ENCODE results near the gene PEX11B.
A peak's percentile ranks its signal among the peaks of the same experiment; 100 is the strongest.

PEX11B gene

GRCh38 chr1:145918144-145918991 is at the start of gene PEX11B:
PEX11B (minus strand) TSS chr1:145918717; CDS start chr1:145918688, 29 bp downstream.
- peak; percentile 90 for DNase-seq

GRCh38 chr1:145967288-145967687 is 48.8 kb upstream of the PEX11B start:
- no peak for DNase-seq

GRCh38 chr1:145965119-145965744 is 46.7 kb upstream of the PEX11B start:
- no peak for DNase-seq

GRCh38 chr1:145964328-145965118 is 46.0 kb upstream of the PEX11B start, which contains the start of the genes ANKRD34A and POLR3GL:
ANKRD34A (minus strand) TSS chr1:145964575; CDS start chr1:145961759, 2,816 bp downstream.
POLR3GL (plus strand) TSS chr1:145964690; CDS start chr1:145974866, 10,176 bp downstream.
- DNase-seq = peak; percentile 92

- no peak for DNase-seq
These were observed 44.9 kb upstream of the PEX11B start for GRCh38 chr1:145963265-145964019.

- DNase-seq = peak; percentile 33
These were observed 43.9 kb upstream of the PEX11B start for GRCh38 chr1:145962157-145963102.

- peak; percentile 69 for DNase-seq
These were observed 43.1 kb upstream of the PEX11B start for GRCh38 chr1:145961425-145962156.

GRCh38 chr1:145961109-145961424 is 42.5 kb upstream of the PEX11B start:
- no peak for DNase-seq

- DNase-seq = peak; percentile 36
These were observed 42.1 kb upstream of the PEX11B start for GRCh38 chr1:145960468-145961108.

GRCh38 chr1:145959957-145960467 is 41.5 kb upstream of the PEX11B start:
- DNase-seq = no peak

GRCh38 chr1:145959333-145959732 is 40.8 kb upstream of the PEX11B start:
- DNase-seq = no peak

- no peak for DNase-seq
These were observed 40.2 kb upstream of the PEX11B start for GRCh38 chr1:145958734-145959133.

- peak; percentile 97 for DNase-seq
These were observed 39.2 kb upstream of the PEX11B start, which contains the start of gene LIX1L for GRCh38 chr1:145957443-145958319. LIX1L (minus strand) TSS chr1:145958017; CDS start chr1:145957927, 90 bp downstream.

GRCh38 chr1:145956781-145957442 is 38.4 kb upstream of the PEX11B start:
- no peak for DNase-seq

GRCh38 chr1:145956361-145956760 is 37.8 kb upstream of the PEX11B start:
- no peak for DNase-seq

GRCh38 chr1:145955436-145955835 is 36.9 kb upstream of the PEX11B start:
- DNase-seq = no peak

GRCh38 chr1:145953861-145954260 is 35.3 kb upstream of the PEX11B start:
- DNase-seq = no peak

- no peak for DNase-seq
These were observed 34.4 kb upstream of the PEX11B start for GRCh38 chr1:145952903-145953302.

Measured in stimulated activated CD4-positive, alpha-beta T cell treated with anti-CD3 and anti-CD28 coated beads, Interleukin-1b, Interleukin-23, amount 100 ng/mL, for 48 hours (primary cell).